AG09309 (cell line): ENCODE measurements around the gene SHB.

Experiments
- DNase-seq: peaks from one replicate; pipeline ENCODE4 v3.0.0-alpha.2; 2010; ENCODE audit warnings: low read depth
- H3K4me3 ChIP-seq: 2 replicates; pipeline ENCODE4 v1.5.1; 2011; ENCODE audit warnings: mild to moderate bottlenecking, low read depth, low read length, moderate library complexity; ENCODE audit not compliant: control insufficient read depth
- CTCF ChIP-seq: IDR thresholded peaks from 2 replicates; pipeline ENCODE4 v1.5.1; 2011; ENCODE audit warnings: mild to moderate bottlenecking, low read depth, low read length, inconsistent platforms; ENCODE audit not compliant: insufficient read depth, control insufficient read depth; ENCODE audit errors: missing control alignments

The SHB gene

GRCh38 chr9:38043931-38044623 is 24.9 kb downstream of the SHB start:
- H3K4me3 ChIP-seq = no peak overlapping the region
- no peak for DNase-seq
- no peak for TF ChIP-seq CTCF

GRCh38 chr9:38042626-38043357 is 26.2 kb downstream of the SHB start:
- no peak for DNase-seq
- no peak for TF ChIP-seq CTCF

GRCh38 chr9:38041564-38042243 is 27.3 kb downstream of the SHB start:
- no peak overlapping the region for H3K4me3 ChIP-seq
- DNase-seq = no peak
- TF ChIP-seq CTCF = no peak

More at GRCh38 chr9:38042626-38043357, 26.2 kb downstream of the SHB start:
- H3K4me3 ChIP-seq = no peak overlapping the region

GRCh38 chr9:38039907-38040682 is 28.9 kb downstream of the SHB start:
- H3K4me3 ChIP-seq = no peak overlapping the region
- DNase-seq = no peak
- TF ChIP-seq CTCF = no peak

- H3K4me3 ChIP-seq = no peak overlapping the region
- no peak for TF ChIP-seq CTCF
- DNase-seq = no peak
These were observed 29.7 kb downstream of the SHB start for GRCh38 chr9:38039090-38039906.
